Measurements from ENCODE around the gene LCP1. TPM values are rescaled to one million over a fixed set of nuclear protein-coding genes. Genes with fewer than 3 reads are reported as not detected.
A peak's percentile ranks its signal among the peaks of the same experiment; 100 is the strongest.

Gene LCP1
- total and polyA plus RNA-seq, 2 of the 13 experiments (the other 11 are each of a cell fraction or from before 2014, with no cell fraction given), result 1.6 TPM

DNA sequence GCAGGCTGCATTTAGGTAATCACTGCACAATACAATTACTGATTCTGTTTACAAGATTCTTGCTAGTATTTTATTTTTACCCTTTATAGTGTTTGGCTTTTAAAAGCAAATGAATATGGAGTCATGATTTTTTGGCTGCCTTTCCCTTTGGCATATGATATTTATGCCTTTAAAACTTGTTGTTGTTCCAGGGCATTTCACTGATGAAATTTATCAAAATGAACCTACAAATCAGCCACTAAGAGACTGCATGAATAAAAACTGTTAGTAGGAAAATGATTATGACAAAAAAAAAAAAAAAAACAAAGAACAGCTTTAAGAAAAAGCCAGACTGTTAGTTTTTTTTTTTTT is 79.7 kb downstream of the LCP1 start:
- in situ Hi-C loops (cut with HindIII; ENCODE audit: extremely low pct_ligation_motif_present, low pct_unique_long_range_greater_than_20kb) (no loop called here), intact Hi-C loops (cut with micrococcal nuclease; ENCODE audit: unreplicated experiment) (no loop called here)
- ATAC-seq (no peak), FAIRE-seq (no peak), DNase-seq (ENCODE audit: low spot score) (no peak)
- Histone ChIP-seq H3K27ac (ENCODE audit: extremely low read length, insufficient read depth, low read length) (peak overlapping the region; percentile 87), H4K20me1 (ENCODE audit: insufficient read depth, low read length) (no peaks in the 10 kb centered on the region), H3K27me3 (ENCODE audit: control insufficient read depth in 1 of 2, insufficient read depth in 2 of 2, low read length in 2 of 2) (no peaks in the 10 kb centered on the region), H3K4me1 (ENCODE audit: insufficient read depth, low read length) (peaks cover 92% of the 10 kb centered on the region), H3K4me2 (ENCODE audit: low read depth, low read length) (peak overlapping the region; percentile 80), H3K9ac (ENCODE audit: insufficient read depth, low read depth, low read length) (peak overlapping the region; percentile 75; the same call in 1 of the 2 replicates), H3K9me3 (ENCODE audit: low read length) (no peaks in the 10 kb centered on the region), H2AFZ (ENCODE audit: low read length) (no peak overlapping the region), H3K79me2 (ENCODE audit: insufficient read depth, low read length) (peaks cover 78% of the 10 kb centered on the region), H3K4me3 (replicated peaks in 1 of 3; ENCODE audit: insufficient read depth in 1 of 3, low read depth in 2 of 3, low read length in 3 of 3) (peak overlapping the region; percentile 4 to 82 (median 71); a peak in 4 of 6 replicates), H3K36me3 (replicated peaks in 1 of 2; ENCODE audit: control insufficient read depth in 1 of 2, insufficient read depth in 2 of 2, low read length in 2 of 2) (peaks cover 6 to 16% of the 10 kb centered on the region in 2 experiments)
- ChIA-PET POLR2A (no interaction called here), CTCF (ENCODE audit: low intra/inter-chr PET ratio, low total read pairs) (no interaction called here)
- no TSS peak for BruUV-seq (replicated peaks)
- TF ChIP-seq ZFYVE20 (CRISPR knock-in tag; IDR thresholded peaks at IDR 0.05; ENCODE audit: borderline replicate concordance, low read depth) (no peak), SAP130 (CRISPR knock-in tag; IDR thresholded peaks at IDR 0.05; ENCODE audit: low read depth) (peak; percentile 9; the same call in 1 of the 2 replicates)

DNA sequence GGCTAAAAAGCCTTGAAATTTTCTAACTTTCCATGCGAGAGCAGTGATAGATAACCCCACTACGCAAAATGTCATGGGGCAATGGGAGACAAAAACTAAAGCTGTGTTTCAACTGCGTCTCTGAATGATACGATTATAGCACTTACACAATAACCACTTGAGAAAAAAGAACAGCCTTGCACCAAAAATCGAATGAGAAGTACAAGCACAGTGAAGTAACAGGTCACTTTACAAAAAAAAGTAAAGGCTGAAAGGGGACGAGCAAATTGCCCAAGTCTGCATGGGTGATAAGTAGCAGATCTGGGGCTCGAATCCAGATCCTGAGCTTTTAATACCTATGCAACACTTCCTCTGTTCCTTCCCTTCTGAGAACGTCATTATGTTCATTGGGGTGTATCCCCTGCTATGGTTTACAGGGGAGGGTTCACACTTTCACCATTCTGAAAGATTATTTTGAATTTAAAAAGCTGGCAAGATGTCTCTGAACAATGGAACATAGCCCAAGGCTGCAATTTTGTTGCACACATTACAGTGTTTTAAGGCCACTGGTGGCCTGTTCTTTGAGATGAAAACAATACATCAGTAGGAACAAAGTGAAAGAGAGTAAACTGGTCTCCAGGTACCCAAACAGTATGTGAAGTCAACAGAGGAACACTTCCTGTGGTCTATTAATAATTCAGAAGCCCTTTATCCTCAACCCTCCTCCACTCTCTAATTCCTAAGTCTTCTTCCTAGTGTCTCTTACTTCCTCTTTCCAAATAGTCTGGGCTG is 80.3 kb downstream of the LCP1 start:
- CTCF ChIA-PET (ENCODE audit: low intra/inter-chr PET ratio, low total read pairs), result no interaction called here
- peaks cover 92% of the 10 kb centered on the region for H3K4me1 ChIP-seq (ENCODE audit: insufficient read depth, low read length)

More for the DNA sequence above, 80.3 kb downstream of the LCP1 start:
- no peak for TF ChIP-seq STAG1 (CRISPR knock-in tag; IDR thresholded peaks at IDR 0.05)
- peak; percentile 54; the same call in 1 of the 2 replicates for TF ChIP-seq SOX5 (CRISPR knock-in tag; IDR thresholded peaks at IDR 0.05; ENCODE audit: borderline replicate concordance)
- TF ChIP-seq SMYD3 (CRISPR knock-in tag; IDR thresholded peaks at IDR 0.05), result no peak
- TF ChIP-seq SAP130 (CRISPR knock-in tag; IDR thresholded peaks at IDR 0.05; ENCODE audit: low read depth), result peak; percentile 22; the same call in 1 of the 2 replicates
- no peak for TF ChIP-seq ZNF235 (CRISPR knock-in tag; IDR thresholded peaks at IDR 0.05; ENCODE audit: borderline replicate concordance)
- peak; percentile 41 for TF ChIP-seq ELF3 (CRISPR knock-in tag; IDR thresholded peaks at IDR 0.05)
- TF ChIP-seq RBFOX2 (IDR thresholded peaks at IDR 0.05; ENCODE audit: low read depth, low read length), result peak; percentile 52; the same call in 1 of the 2 replicates
- no peak for TF ChIP-seq SOX13 (IDR thresholded peaks at IDR 0.05)
- peak in 1 of 2 experiments; percentile 27; a peak in 1 of 4 replicates for TF ChIP-seq SOX13 (CRISPR knock-in tag; conservative IDR thresholded peaks at IDR 0.05 in 1 of 2, IDR thresholded peaks at IDR 0.05 in 1 of 2)
- no peaks in the 10 kb centered on the region for H3K27me3 ChIP-seq (ENCODE audit: control insufficient read depth in 1 of 2, insufficient read depth in 2 of 2, low read length in 2 of 2)
- in situ Hi-C loops (cut with HindIII; ENCODE audit: extremely low pct_ligation_motif_present, low pct_unique_long_range_greater_than_20kb), result no loop called here
- ATAC-seq, result 0 out of 3 replicates have a peak, but pooled peaks have one; percentile 17
- BruUV-seq (replicated peaks), result no TSS peak
- 82% methylated on average over 8 of the region's 8 CpGs for WGBS (ENCODE audit: low lambda C conversion rate)
- peak overlapping the region; percentile 80 for H3K4me2 ChIP-seq (ENCODE audit: low read depth, low read length)
- no peak for DNase-seq (ENCODE audit: low spot score)
- peak overlapping the region in 2 of 3 experiments; percentile 71 to 82; a peak in 3 of 6 replicates for H3K4me3 ChIP-seq (replicated peaks in 1 of 3; ENCODE audit: insufficient read depth in 1 of 3, low read depth in 2 of 3, low read length in 3 of 3)
- H3K9me3 ChIP-seq (ENCODE audit: low read length), result no peaks in the 10 kb centered on the region
- no peak for FAIRE-seq
- peaks cover 83% of the 10 kb centered on the region for H3K79me2 ChIP-seq (ENCODE audit: insufficient read depth, low read length)
- H3K9ac ChIP-seq (ENCODE audit: insufficient read depth, low read depth, low read length), result peak overlapping the region; percentile 75
- 0 out of 2 replicates have a peak, but pooled peaks cover 2% of the 10 kb centered on the region for H4K20me1 ChIP-seq (ENCODE audit: insufficient read depth, low read length)
- POLR2A ChIA-PET, result no interaction called here
- H3K27ac ChIP-seq (ENCODE audit: extremely low read length, insufficient read depth, low read length), result peak overlapping the region; percentile 87
- intact Hi-C loops (cut with micrococcal nuclease; ENCODE audit: unreplicated experiment), result no loop called here
- no peak overlapping the region for H2AFZ ChIP-seq (ENCODE audit: low read length)
- H3K36me3 ChIP-seq (replicated peaks in 1 of 2; ENCODE audit: control insufficient read depth in 1 of 2, insufficient read depth in 2 of 2, low read length in 2 of 2), result peaks cover 8 to 19% of the 10 kb centered on the region in 2 experiments
